Endothelial cell of umbilical vein (primary cell): ENCODE data around the gene C1orf174. TPM values are rescaled to one million over a fixed set of nuclear protein-coding genes. Genes with fewer than 3 reads are reported as not detected.

ENCODE experiments used
- BruUV-seq: library from RNA; stranded (reverse); fragments of 400-500 nt; replicated peaks from 2 replicates; lab custom pipeline; 2021; lab: Mats Ljungman, UMichigan
- CTCF ChIA-PET: fragments of 300-600, 350-600 bp; sonication (Branson Sonifier 250); formaldehyde crosslinking; loops from one replicate; lab custom pipeline; 2021; ENCODE audit warnings: antibody characterized with exemption, inconsistent platforms; lab: Charles Lee
- POLR2A ChIA-PET: fragments of 300-600, 350-600 bp; sonication (Branson Sonifier 250); formaldehyde crosslinking; loops from one replicate; lab custom pipeline; 2021; ENCODE audit warnings: antibody characterized with exemption, inconsistent platforms; lab: Charles Lee
- DNase-seq: peaks from one replicate; pipeline ENCODE4 v3.0.0-alpha.2; 2011; ENCODE audit warnings: low read depth, low spot score
- FAIRE-seq: peaks from 2 replicates; lab custom pipeline; 2011; peaks lifted over from hg19 to GRCh38; lab: Jason Lieb, UNC
- H2AFZ ChIP-seq: 2 replicates; pipeline ENCODE4 v1.6.0; 2012; ENCODE audit warnings: low read depth, low read length, control low read depth, inconsistent platforms
- H3K27ac ChIP-seq: 2 replicates; pipeline ENCODE4 v1.5.1; 2011; ENCODE audit warnings: low read depth, mild to moderate bottlenecking, control low read depth, low read length, moderate library complexity; ENCODE audit not compliant: insufficient read depth
- H3K27me3 ChIP-seq, 2 experiments: 2 replicates each; pipeline versions ENCODE4 v1.6.0 to v1.6.1; 2011; ENCODE audit warnings: low read length in 2 of 2, mixed read lengths in 1 of 2; ENCODE audit not compliant: control insufficient read depth in 2 of 2, insufficient read depth in 2 of 2
- H3K36me3 ChIP-seq, 2 experiments: 2 replicates in 1 of 2; 3 replicates in 1 of 2; pipeline ENCODE4 v1.5.1; 2011; ENCODE audit warnings: low read length in 2 of 2, mild to moderate bottlenecking in 1 of 2, moderate library complexity in 1 of 2; ENCODE audit not compliant: control insufficient read depth in 2 of 2, insufficient read depth in 2 of 2; ENCODE audit errors: extremely low read depth in 1 of 2
- H3K4me1 ChIP-seq: 3 replicates; pipeline ENCODE4 v1.5.1; 2011; ENCODE audit warnings: mild to moderate bottlenecking, low read length; ENCODE audit not compliant: control insufficient read depth, insufficient read depth; ENCODE audit errors: extremely low read depth
- H3K4me2 ChIP-seq: 2 replicates; pipeline ENCODE4 v1.6.1; 2011; ENCODE audit warnings: low read length, control low read depth, mixed read lengths; ENCODE audit not compliant: insufficient read depth
- H3K4me3 ChIP-seq, 3 experiments: fragments of 200-600 bp in 1 of 3; sonication (generic), shearing (Covaris generic) in 1 of 3; replicated peaks in 1 of 3; 2 replicates each; pipeline ENCODE4 v1.5.1; 2011 to 2016; ENCODE audit warnings: control low read depth in 3 of 3, low read length in 3 of 3, mild to moderate bottlenecking in 2 of 3, inconsistent platforms in 1 of 3, low read depth in 1 of 3, moderate library complexity in 1 of 3; ENCODE audit not compliant: insufficient read depth in 1 of 3
- H3K79me2 ChIP-seq: 2 replicates; pipeline ENCODE4 v1.6.0; 2012; ENCODE audit warnings: low read length, inconsistent platforms; ENCODE audit not compliant: control insufficient read depth, insufficient read depth
- H3K9ac ChIP-seq: replicated peaks from 2 replicates; pipeline ENCODE3; 2011; ENCODE audit warnings: low read length, control low read depth; ENCODE audit not compliant: insufficient read depth; ENCODE audit errors: extremely low read depth
- H3K9me1 ChIP-seq: replicated peaks from 3 replicates; pipeline ENCODE4 v1.6.0; 2011; ENCODE audit warnings: mild to moderate bottlenecking, low read length; ENCODE audit not compliant: control insufficient read depth, insufficient read depth; ENCODE audit errors: extremely low read depth
- H3K9me3 ChIP-seq: replicated peaks from 2 replicates; pipeline ENCODE4 v1.5.1; 2012; ENCODE audit warnings: low read length, inconsistent platforms; ENCODE audit not compliant: control insufficient read depth, insufficient read depth
- H4K20me1 ChIP-seq: replicated peaks from 2 replicates; pipeline ENCODE3; 2011; ENCODE audit warnings: mild to moderate bottlenecking, low read length; ENCODE audit not compliant: control insufficient read depth, insufficient read depth; ENCODE audit errors: extremely low read depth
- EZH2 ChIP-seq: IDR thresholded peaks from 2 replicates; pipeline ENCODE4 v1.6.1; 2012; ENCODE audit warnings: borderline replicate concordance, low read depth, mild to moderate bottlenecking, moderate library complexity, low read length, inconsistent platforms; ENCODE audit not compliant: severe bottlenecking
- FOS ChIP-seq: IDR thresholded peaks from 2 replicates; pipeline ENCODE4 v1.6.1; 2011; ENCODE audit warnings: mild to moderate bottlenecking, low read length, moderate library complexity, borderline replicate concordance; ENCODE audit not compliant: insufficient read depth
- JUN ChIP-seq: IDR thresholded peaks from 2 replicates; pipeline ENCODE4 v1.6.1; 2011; ENCODE audit warnings: borderline replicate concordance, low read depth; ENCODE audit not compliant: insufficient read length, insufficient read depth
- MAX ChIP-seq: IDR thresholded peaks from 2 replicates; pipeline ENCODE4 v1.6.1; 2011; ENCODE audit not compliant: insufficient read depth, insufficient read length
- MYC ChIP-seq: IDR thresholded peaks from one replicate; pipeline ENCODE4 v1.6.1; 2011; ENCODE audit warnings: mild to moderate bottlenecking, low read depth, low read length
- dilution Hi-C: fragments of 300-500 bp; cut with MboI; formaldehyde crosslinking; loops from one replicate; pipeline ENCODE4 v1.15.0; 2019; ENCODE audit warnings: low sequenced_read_pairs; ENCODE audit not compliant: extremely low pct_ligation_motif_present
- intact Hi-C: fragments of 100-400 bp; cut with micrococcal nuclease; formaldehyde crosslinking; loops from one replicate; pipeline ENCODE4 v1.10.0; 2022
- polyA plus RNA-seq, 4 experiments: library from polyadenylated mRNA; depleted of rRNA in 3 of 4; stranded (reverse) in 3 of 4; unstranded in 1 of 4; fragments of >200 nt; gene quantifications; 2 replicates each; pipeline versions ENCODE4 v1.2.1 to v1.2.3, GENCODE V29; 2011 to 2012; ENCODE audit warnings: missing spikeins in 1 of 4
- total RNA-seq: library from RNA; stranded (reverse); gene quantifications from 2 replicates; pipeline ENCODE4 v1.2.3, GENCODE V29; 2021

C1orf174 gene
- total and polyA plus RNA-seq, 2 donors (not counting 3 experiments of a cell fraction or from before 2014, with no cell fraction given), result 28.0 to 31.7 TPM

GRCh38 chr1:3930301-3931006 lies 30.4 kb upstream of the C1orf174 start:
- BruUV-seq, result no TSS peak
- dilution Hi-C loops (no loop called here), intact Hi-C loops (no loop called here)
- Histone ChIP-seq H3K36me3 (no peaks in the 10 kb centered on the region), H3K9me1 (no peaks in the 10 kb centered on the region), H4K20me1 (no peaks in the 10 kb centered on the region), H2AFZ (no peak overlapping the region), H3K4me2 (no peak overlapping the region), H3K4me3 (no peak overlapping the region), H3K27ac (no peak overlapping the region), H3K9me3 (no peaks in the 10 kb centered on the region), H3K4me1 (no peaks in the 10 kb centered on the region), H3K27me3 (no peaks in the 10 kb centered on the region), H3K9ac (no peak overlapping the region), H3K79me2 (no peaks in the 10 kb centered on the region)
- DNase-seq (no peak), FAIRE-seq (no peak)
- TF ChIP-seq EZH2, result no peak
- ChIA-PET POLR2A (no interaction called here), CTCF (no interaction called here)

DNA sequence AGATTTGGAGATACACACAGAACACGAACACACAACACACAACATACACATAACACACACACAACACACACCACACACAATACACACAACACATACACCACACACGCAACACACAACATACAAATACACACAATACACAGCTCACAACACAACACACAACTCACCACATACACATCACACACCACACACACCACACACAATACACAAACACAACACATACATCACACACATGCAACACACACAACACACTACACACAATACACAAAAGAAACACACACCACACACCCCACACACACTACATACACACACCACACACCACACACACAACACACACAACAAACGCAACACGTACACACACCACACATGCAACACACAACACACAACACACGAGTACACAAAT lies 29.1 kb upstream of the C1orf174 start:
- CTCF ChIA-PET, result no interaction called here
- Histone ChIP-seq H3K9me3 (no peaks in the 10 kb centered on the region), H3K27me3 (no peaks in the 10 kb centered on the region), H3K4me1 (no peaks in the 10 kb centered on the region), H3K9ac (no peak overlapping the region), H3K36me3 (no peaks in the 10 kb centered on the region), H3K4me2 (no peak overlapping the region), H4K20me1 (no peaks in the 10 kb centered on the region), H3K27ac (no peak overlapping the region), H2AFZ (no peak overlapping the region), H3K4me3 (no peak overlapping the region), H3K9me1 (no peaks in the 10 kb centered on the region), H3K79me2 (no peaks in the 10 kb centered on the region)
- POLR2A ChIA-PET, result no interaction called here
- intact Hi-C loops (no loop called here), dilution Hi-C loops (no loop called here)
- BruUV-seq, result no TSS peak
- FAIRE-seq, result no peak
- no peak for TF ChIP-seq JUN
- TF ChIP-seq FOS, result no peak
- TF ChIP-seq MAX, result no peak
- no peak for TF ChIP-seq EZH2
- TF ChIP-seq MYC, result no peak
- no peak for DNase-seq
